ENCODE data around the gene SLX4IP.
"Not testable (repeated sequence)": the region's sequence is repeated elsewhere in the genome, so short reads cannot be mapped to it uniquely, and the experiment has no call there.

The SLX4IP gene

GRCh38 chr20:10579942-10580341 is 144.8 kb downstream of the SLX4IP start:
- DNase-seq = no peak

- DNase-seq = no peak
Observed at GRCh38 chr20:10580700-10581099, 145.6 kb downstream of the SLX4IP start.

- no peak for DNase-seq
Observed at GRCh38 chr20:10581823-10582222, 146.7 kb downstream of the SLX4IP start.

- no peak for DNase-seq
Observed at GRCh38 chr20:10584371-10584770, 149.3 kb downstream of the SLX4IP start.

- no peak for DNase-seq
Observed at GRCh38 chr20:10585308-10585707, 150.2 kb downstream of the SLX4IP start.

GRCh38 chr20:10586296-10586695 is 151.2 kb downstream of the SLX4IP start:
- no peak for DNase-seq

- DNase-seq = not testable (repeated sequence)
Observed at GRCh38 chr20:10590446-10590845, 155.3 kb downstream of the SLX4IP start.

GRCh38 chr20:10590950-10591671 is 156.0 kb downstream of the SLX4IP start:
- DNase-seq = no peak

- no peak for DNase-seq
Observed at GRCh38 chr20:10591946-10592521, 156.9 kb downstream of the SLX4IP start.

- DNase-seq = no peak
Observed at GRCh38 chr20:10594296-10594868, 159.3 kb downstream of the SLX4IP start.

GRCh38 chr20:10595266-10595665 is 160.2 kb downstream of the SLX4IP start:
- no peak for DNase-seq

- DNase-seq = no peak
Observed at GRCh38 chr20:10595985-10596384, 160.9 kb downstream of the SLX4IP start.

- no peak for DNase-seq
Observed at GRCh38 chr20:10596710-10597121, 161.6 kb downstream of the SLX4IP start.

- DNase-seq = no peak
Observed at GRCh38 chr20:10597637-10598036, 162.5 kb downstream of the SLX4IP start.

GRCh38 chr20:10602221-10602871 is 167.2 kb downstream of the SLX4IP start:
- no peak for DNase-seq

GRCh38 chr20:10603378-10603777 is 168.3 kb downstream of the SLX4IP start:
- DNase-seq = no peak

- no peak for DNase-seq
Observed at GRCh38 chr20:10603971-10604864, 169.1 kb downstream of the SLX4IP start.

GRCh38 chr20:10604865-10605440 is 169.8 kb downstream of the SLX4IP start:
- no peak for DNase-seq

- DNase-seq = no peak
Observed at GRCh38 chr20:10605547-10606195, 170.6 kb downstream of the SLX4IP start.

- DNase-seq = no peak
Observed at GRCh38 chr20:10609276-10609675, 174.2 kb downstream of the SLX4IP start.

GRCh38 chr20:10609770-10610169 is 174.7 kb downstream of the SLX4IP start:
- no peak for DNase-seq

GRCh38 chr20:10610251-10610650 is 175.1 kb downstream of the SLX4IP start:
- DNase-seq = no peak

All from stimulated activated CD4-positive, alpha-beta T cell treated with anti-CD3 and anti-CD28 coated beads, Interleukin-4, amount 100 ng/mL, for 1 hour (primary cell).